ENCODE results near the gene PDGFRB. TPM values are rescaled to one million over a fixed set of nuclear protein-coding genes. Genes with fewer than 3 reads are reported as not detected.
A peak's percentile ranks its signal among the peaks of the same experiment; 100 is the strongest.

The PDGFRB gene
- total RNA-seq, 2 donors from 2014 or later = 24.1 to 34.2 TPM

- H3K4me1 ChIP-seq = peaks cover 6% of the 10 kb centered on the region
- TF ChIP-seq CTCF (IDR thresholded peaks at IDR 0.05) = no peak
- no peak for TF ChIP-seq POLR2A (IDR thresholded peaks at IDR 0.05)
- no peaks in the 10 kb centered on the region for H3K9me3 ChIP-seq
- ATAC-seq (peak; percentile 41), DNase-seq (peak; percentile 20 to 48 (median 40))
- peak overlapping the region in 1 of 4 donors; percentile 38 for H3K27ac ChIP-seq
- intact Hi-C loops (cut with DNase I) = no loop called here
- WGBS, 2 donors = 80 to 87% methylated on average over 18 of the region's 18 CpGs
- H3K27me3 ChIP-seq = no peaks in the 10 kb centered on the region
- no peak overlapping the region for H3K4me3 ChIP-seq
- no peaks in the 10 kb centered on the region for H3K36me3 ChIP-seq (replicated peaks in 1 of 2; ENCODE audit: insufficient read depth in 1 of 2, low read depth in 2 of 2)
Observed at GRCh38 chr5:150180241-150181026, 24.8 kb upstream of the PDGFRB start.

GRCh38 chr5:150179019-150179620, 23.5 kb upstream of the PDGFRB start:
- no peaks in the 10 kb centered on the region for H3K9me3 ChIP-seq
- H3K27me3 ChIP-seq = no peaks in the 10 kb centered on the region
- ATAC-seq (no peak), DNase-seq (no peak)
- no peak for TF ChIP-seq POLR2A (IDR thresholded peaks at IDR 0.05)
- TF ChIP-seq CTCF (IDR thresholded peaks at IDR 0.05) = no peak
- H3K4me3 ChIP-seq = no peak overlapping the region
- 90 to 99% methylated on average over 7 of the region's 7 CpGs for WGBS, 2 donors
- H3K4me1 ChIP-seq = no peaks in the 10 kb centered on the region
- intact Hi-C loops (cut with DNase I) = no loop called here
- H3K27ac ChIP-seq = no peak overlapping the region
- H3K36me3 ChIP-seq (replicated peaks in 1 of 2; ENCODE audit: insufficient read depth in 1 of 2, low read depth in 2 of 2) = no peaks in the 10 kb centered on the region

DNA sequence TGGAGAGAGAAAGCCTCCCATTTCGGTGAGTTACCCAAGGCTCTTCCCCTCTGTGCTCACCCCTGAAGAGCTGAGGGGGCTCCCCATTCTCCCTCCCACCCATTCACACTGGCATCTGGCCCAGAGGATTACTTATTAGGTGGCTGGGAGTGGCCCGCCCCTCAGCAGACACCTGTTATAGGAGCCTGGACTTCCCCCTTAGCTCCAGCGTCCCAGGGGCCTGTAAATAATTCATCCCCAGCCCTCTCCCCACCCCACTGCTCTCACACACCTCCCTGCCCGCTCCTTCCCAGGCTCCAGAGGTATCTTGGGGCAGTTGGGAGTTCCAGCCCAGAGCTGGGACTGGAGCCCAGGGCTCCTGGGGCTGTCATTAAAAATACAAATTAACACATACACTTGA, 22.6 kb upstream of the PDGFRB start:
- no peaks in the 10 kb centered on the region for H3K36me3 ChIP-seq (replicated peaks in 1 of 2; ENCODE audit: insufficient read depth in 1 of 2, low read depth in 2 of 2)
- no peaks in the 10 kb centered on the region for H3K27me3 ChIP-seq
- ATAC-seq (no peak), DNase-seq (no peak)
- WGBS, 2 donors = 34 to 48% methylated on average over 4 of the region's 4 CpGs
- H3K9me3 ChIP-seq = no peaks in the 10 kb centered on the region
- H3K27ac ChIP-seq = no peak overlapping the region
- H3K4me1 ChIP-seq = no peaks in the 10 kb centered on the region
- intact Hi-C loops (cut with DNase I) = no loop called here
- H3K4me3 ChIP-seq = no peak overlapping the region
- no peak for TF ChIP-seq POLR2A (IDR thresholded peaks at IDR 0.05)
- TF ChIP-seq CTCF (IDR thresholded peaks at IDR 0.05) = no peak

GRCh38 chr5:150177721-150178120, 22.1 kb upstream of the PDGFRB start:
- intact Hi-C loops (cut with DNase I) = no loop called here
- Histone ChIP-seq H3K27ac (no peak overlapping the region), H3K4me1 (no peaks in the 10 kb centered on the region), H3K27me3 (no peaks in the 10 kb centered on the region), H3K36me3 (replicated peaks in 1 of 2; ENCODE audit: insufficient read depth in 1 of 2, low read depth in 2 of 2) (no peaks in the 10 kb centered on the region), H3K9me3 (no peaks in the 10 kb centered on the region), H3K4me3 (no peak overlapping the region)
- TF ChIP-seq CTCF (IDR thresholded peaks at IDR 0.05) (no peak), POLR2A (IDR thresholded peaks at IDR 0.05) (no peak)
- ATAC-seq (no peak), DNase-seq (no peak)
- WGBS, 2 donors = 61 to 90% methylated on average over 2 to 4 of the region's 4 CpGs

Measured in body of pancreas (tissue), 4 donors.